ENCODE data around the gene ERO1B.

ERO1B gene

GRCh38 chr1:236284291-236284721 is 2.5 kb upstream of the ERO1B start:
- Mint-ChIP-seq H3K36me3 (no peaks in the 10 kb centered on the region), H3K4me1 (peaks cover 33 to 49% of the 10 kb centered on the region in 2 donors)
- ATAC-seq (replicated peaks) = peak; percentile 56 to 72

GRCh38 chr1:236282719-236283118 is 961 bp upstream of the ERO1B start:
- H3K36me3 Mint-ChIP-seq = no peaks in the 10 kb centered on the region
- peak overlapping the region; percentile 85 to 88 for H3K4me3 Mint-ChIP-seq
- ATAC-seq (replicated peaks) (no peak), DNase-seq (no peak)
- no peak overlapping the region for H3K27ac Mint-ChIP-seq
- peaks cover 34 to 49% of the 10 kb centered on the region in 2 donors for H3K4me1 Mint-ChIP-seq
- H3K27me3 Mint-ChIP-seq = no peaks in the 10 kb centered on the region
- H3K9me3 Mint-ChIP-seq = peaks cover 0 to 3% of the 10 kb centered on the region in 2 donors

More at GRCh38 chr1:236284291-236284721, 2.5 kb upstream of the ERO1B start:
- peak overlapping the region; percentile 79 for H3K27ac Mint-ChIP-seq
- peak overlapping the region; percentile 42 to 55 for H3K4me3 Mint-ChIP-seq
- peak; percentile 55 for DNase-seq
- peaks cover 0 to 4% of the 10 kb centered on the region in 2 donors for H3K27me3 Mint-ChIP-seq
- peaks cover 0 to 3% of the 10 kb centered on the region in 2 donors for H3K9me3 Mint-ChIP-seq

- peak overlapping the region; percentile 85 to 88 for H3K4me3 Mint-ChIP-seq
- peaks cover 0 to 3% of the 10 kb centered on the region in 2 donors for H3K9me3 Mint-ChIP-seq
- H3K27me3 Mint-ChIP-seq = no peaks in the 10 kb centered on the region
- peaks cover 0 to 2% of the 10 kb centered on the region in 2 donors for H3K36me3 Mint-ChIP-seq
- peak overlapping the region; percentile 96 for H3K27ac Mint-ChIP-seq
- no peak for DNase-seq
- H3K4me1 Mint-ChIP-seq = peaks cover 36 to 49% of the 10 kb centered on the region in 2 donors
- peak; percentile 8 to 15 for ATAC-seq (replicated peaks)
Measured at GRCh38 chr1:236282425-236282716, 613 bp upstream of the ERO1B start.

- Mint-ChIP-seq H3K4me3 (peak overlapping the region; percentile 85 to 88), H3K27ac (peak overlapping the region; percentile 96), H3K4me1 (peaks cover 40 to 51% of the 10 kb centered on the region in 2 donors), H3K9me3 (peaks cover 0 to 5% of the 10 kb centered on the region in 2 donors), H3K27me3 (no peaks in the 10 kb centered on the region), H3K36me3 (peaks cover 8 to 11% of the 10 kb centered on the region in 2 donors)
- peak; percentile 29 to 39 for ATAC-seq (replicated peaks)
- DNase-seq = peak; percentile 25
Measured at GRCh38 chr1:236281198-236281653, 532 bp downstream of the ERO1B start.

GRCh38 chr1:236280438-236281197 is 1.1 kb downstream of the ERO1B start:
- H3K4me1 Mint-ChIP-seq = peaks cover 46 to 52% of the 10 kb centered on the region in 2 donors

GRCh38 chr1:236275586-236275985 is 6.2 kb downstream of the ERO1B start:
- peaks cover 10 to 18% of the 10 kb centered on the region in 2 donors for H3K36me3 Mint-ChIP-seq
- no peaks in the 10 kb centered on the region for H3K27me3 Mint-ChIP-seq
- peak overlapping the region; percentile 31 for H3K27ac Mint-ChIP-seq
- DNase-seq (no peak), ATAC-seq (replicated peaks) (peak; percentile 48 to 58)
- no peak overlapping the region for H3K4me3 Mint-ChIP-seq
- H3K4me1 Mint-ChIP-seq = peaks cover 23 to 36% of the 10 kb centered on the region in 2 donors
- H3K9me3 Mint-ChIP-seq = peaks cover 0 to 5% of the 10 kb centered on the region in 2 donors

More at GRCh38 chr1:236280438-236281197, 1.1 kb downstream of the ERO1B start:
- DNase-seq (no peak), ATAC-seq (replicated peaks) (no peak)
- Mint-ChIP-seq H3K27me3 (no peaks in the 10 kb centered on the region), H3K27ac (peak overlapping the region; percentile 96), H3K36me3 (peaks cover 10 to 17% of the 10 kb centered on the region in 2 donors), H3K9me3 (peaks cover 0 to 8% of the 10 kb centered on the region in 2 donors), H3K4me3 (peak overlapping the region; percentile 85 to 88)

- Mint-ChIP-seq H3K4me1 (peaks cover 22 to 38% of the 10 kb centered on the region in 2 donors), H3K36me3 (peaks cover 10 to 18% of the 10 kb centered on the region in 2 donors), H3K27me3 (no peaks in the 10 kb centered on the region), H3K27ac (no peak overlapping the region), H3K4me3 (no peak overlapping the region), H3K9me3 (peaks cover 0 to 5% of the 10 kb centered on the region in 2 donors)
- no peak for DNase-seq
- ATAC-seq (replicated peaks) = no peak
Measured at GRCh38 chr1:236275061-236275460, 6.7 kb downstream of the ERO1B start.

- ATAC-seq (replicated peaks) (no peak), DNase-seq (no peak)
- Mint-ChIP-seq H3K9me3 (peaks cover 0 to 5% of the 10 kb centered on the region in 2 donors), H3K36me3 (peaks cover 10 to 18% of the 10 kb centered on the region in 2 donors), H3K27ac (no peak overlapping the region), H3K27me3 (no peaks in the 10 kb centered on the region), H3K4me3 (no peak overlapping the region), H3K4me1 (peaks cover 26 to 43% of the 10 kb centered on the region in 2 donors)
Measured at GRCh38 chr1:236273358-236273757, 8.4 kb downstream of the ERO1B start.

GRCh38 chr1:236269439-236269838 is 12.3 kb downstream of the ERO1B start:
- no peak overlapping the region for H3K4me3 Mint-ChIP-seq
- ATAC-seq (replicated peaks) (peak; percentile 72 to 88), DNase-seq (no peak)
- H3K27me3 Mint-ChIP-seq = no peaks in the 10 kb centered on the region
- H3K36me3 Mint-ChIP-seq = peaks cover 8 to 16% of the 10 kb centered on the region in 2 donors
- H3K27ac Mint-ChIP-seq = no peak overlapping the region
- H3K4me1 Mint-ChIP-seq = peaks cover 10 to 24% of the 10 kb centered on the region in 2 donors
- no peaks in the 10 kb centered on the region for H3K9me3 Mint-ChIP-seq

- Mint-ChIP-seq H3K9me3 (peaks cover 27 to 28% of the 10 kb centered on the region in 2 donors), H3K27ac (no peak overlapping the region), H3K27me3 (no peaks in the 10 kb centered on the region), H3K4me1 (peaks cover 4 to 12% of the 10 kb centered on the region in 2 donors), H3K4me3 (no peak overlapping the region), H3K36me3 (peaks cover 57 to 70% of the 10 kb centered on the region in 2 donors)
- ATAC-seq (replicated peaks) = no peak
- DNase-seq = no peak
Measured at GRCh38 chr1:236261898-236262297, 19.9 kb downstream of the ERO1B start.

GRCh38 chr1:236261033-236261432 is 20.7 kb downstream of the ERO1B start:
- Mint-ChIP-seq H3K27me3 (no peaks in the 10 kb centered on the region), H3K36me3 (peaks cover 62 to 75% of the 10 kb centered on the region in 2 donors), H3K27ac (peak overlapping the region; percentile 16), H3K4me3 (no peak overlapping the region), H3K4me1 (peaks cover 4 to 12% of the 10 kb centered on the region in 2 donors), H3K9me3 (peaks cover 27 to 28% of the 10 kb centered on the region in 2 donors)
- no peak for ATAC-seq (replicated peaks)
- DNase-seq = no peak

GRCh38 chr1:236259043-236259442 is 22.7 kb downstream of the ERO1B start:
- H3K36me3 Mint-ChIP-seq = peaks cover 62 to 82% of the 10 kb centered on the region in 2 donors
- peaks cover 6 to 12% of the 10 kb centered on the region in 2 donors for H3K4me1 Mint-ChIP-seq
- DNase-seq (no peak), ATAC-seq (replicated peaks) (no peak)
- no peaks in the 10 kb centered on the region for H3K27me3 Mint-ChIP-seq
- no peak overlapping the region for H3K4me3 Mint-ChIP-seq
- peaks cover 27 to 28% of the 10 kb centered on the region in 2 donors for H3K9me3 Mint-ChIP-seq
- no peak overlapping the region for H3K27ac Mint-ChIP-seq

- peaks cover 27 to 28% of the 10 kb centered on the region in 2 donors for H3K9me3 Mint-ChIP-seq
- DNase-seq = no peak
- no peak for ATAC-seq (replicated peaks)
- H3K4me3 Mint-ChIP-seq = no peak overlapping the region
- no peaks in the 10 kb centered on the region for H3K27me3 Mint-ChIP-seq
- H3K27ac Mint-ChIP-seq = peak overlapping the region; percentile 44
- peaks cover 61 to 78% of the 10 kb centered on the region in 2 donors for H3K36me3 Mint-ChIP-seq
- peaks cover 6 to 12% of the 10 kb centered on the region in 2 donors for H3K4me1 Mint-ChIP-seq
Measured at GRCh38 chr1:236258114-236258622, 23.6 kb downstream of the ERO1B start.

- Mint-ChIP-seq H3K36me3 (peaks cover 53 to 69% of the 10 kb centered on the region in 2 donors), H3K4me1 (peaks cover 6 to 12% of the 10 kb centered on the region in 2 donors), H3K27ac (no peak overlapping the region), H3K4me3 (no peak overlapping the region), H3K27me3 (no peaks in the 10 kb centered on the region), H3K9me3 (peaks cover 27% of the 10 kb centered on the region in 2 donors)
- no peak for ATAC-seq (replicated peaks)
- DNase-seq = no peak
Measured at GRCh38 chr1:236257216-236257615, 24.5 kb downstream of the ERO1B start.

Measured in stimulated activated naive B cell treated with anti-CD40 and anti-IgM and Interleukin-4, amounts not matched to agents 10 μg/mL and 1 μg/mL and 100 μg/mL, for 72 hours (primary cell).